Measurements from ENCODE around the gene CELF2.

CELF2 gene

DNA sequence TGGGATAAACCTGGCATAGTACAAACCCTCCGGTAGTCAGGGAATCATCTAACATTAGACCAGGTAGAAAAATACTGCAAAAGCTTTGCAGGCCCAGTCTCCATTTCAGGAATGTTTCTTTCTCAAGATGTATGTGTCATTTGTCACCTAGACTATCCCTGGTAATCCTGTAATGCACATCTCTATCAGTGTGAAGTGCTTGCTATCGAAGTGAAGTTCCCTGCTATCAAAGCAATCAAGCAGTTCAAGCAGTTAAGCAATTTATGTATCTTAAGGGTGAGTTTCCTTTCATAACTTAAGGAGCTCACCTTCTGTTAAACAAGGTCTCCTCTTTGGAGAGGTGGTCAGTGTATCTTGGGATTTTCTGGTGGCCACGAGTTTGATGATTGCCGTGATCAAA is 47.2 kb downstream of the CELF2 start (continued):
- TF ChIP-seq, protein P1, sequence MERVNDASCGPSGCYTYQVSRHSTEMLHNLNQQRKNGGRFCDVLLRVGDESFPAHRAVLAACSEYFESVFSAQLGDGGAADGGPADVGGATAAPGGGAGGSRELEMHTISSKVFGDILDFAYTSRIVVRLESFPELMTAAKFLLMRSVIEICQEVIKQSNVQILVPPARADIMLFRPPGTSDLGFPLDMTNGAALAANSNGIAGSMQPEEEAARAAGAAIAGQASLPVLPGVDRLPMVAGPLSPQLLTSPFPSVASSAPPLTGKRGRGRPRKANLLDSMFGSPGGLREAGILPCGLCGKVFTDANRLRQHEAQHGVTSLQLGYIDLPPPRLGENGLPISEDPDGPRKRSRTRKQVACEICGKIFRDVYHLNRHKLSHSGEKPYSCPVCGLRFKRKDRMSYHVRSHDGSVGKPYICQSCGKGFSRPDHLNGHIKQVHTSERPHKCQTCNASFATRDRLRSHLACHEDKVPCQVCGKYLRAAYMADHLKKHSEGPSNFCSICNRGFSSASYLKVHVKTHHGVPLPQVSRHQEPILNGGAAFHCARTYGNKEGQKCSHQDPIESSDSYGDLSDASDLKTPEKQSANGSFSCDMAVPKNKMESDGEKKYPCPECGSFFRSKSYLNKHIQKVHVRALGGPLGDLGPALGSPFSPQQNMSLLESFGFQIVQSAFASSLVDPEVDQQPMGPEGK (CRISPR knock-in tag; IDR thresholded peaks at IDR 0.05; ENCODE audit: borderline replicate concordance) = no peak
- TF ChIP-seq RARB (CRISPR knock-in tag; IDR thresholded peaks at IDR 0.05) = no peak
- TF ChIP-seq GLIS3 (CRISPR knock-in tag; IDR thresholded peaks at IDR 0.05) = no peak
- no peak for TF ChIP-seq ARNTL (CRISPR knock-in tag; IDR thresholded peaks at IDR 0.05; ENCODE audit: borderline replicate concordance, low read depth)
- TF ChIP-seq ZC3H10 (CRISPR knock-in tag; IDR thresholded peaks at IDR 0.05) = no peak
- no peak for TF ChIP-seq PPARA (CRISPR knock-in tag; IDR thresholded peaks at IDR 0.05; ENCODE audit: borderline replicate concordance)

DNA sequence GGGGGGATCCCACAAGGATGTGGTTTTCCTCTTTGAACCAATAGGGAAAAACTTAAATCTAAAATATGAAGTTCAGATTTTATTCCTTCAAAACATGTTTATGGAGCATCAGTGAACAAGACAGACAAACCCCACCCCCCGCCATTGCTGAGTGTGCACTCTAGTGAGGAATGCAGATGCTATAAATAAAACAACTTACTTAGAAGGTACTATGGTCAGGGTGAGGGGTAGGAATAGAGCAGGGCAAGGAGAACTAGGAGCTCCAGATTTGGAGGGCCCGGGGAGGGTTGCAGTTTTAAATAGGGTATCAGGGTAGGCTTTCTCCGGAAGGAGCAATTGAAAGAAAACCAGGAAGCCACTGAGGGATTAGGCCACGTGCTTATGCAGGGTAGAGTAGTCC is 47.9 kb downstream of the CELF2 start:
- no peak for ATAC-seq
- TF ChIP-seq, protein P2, sequence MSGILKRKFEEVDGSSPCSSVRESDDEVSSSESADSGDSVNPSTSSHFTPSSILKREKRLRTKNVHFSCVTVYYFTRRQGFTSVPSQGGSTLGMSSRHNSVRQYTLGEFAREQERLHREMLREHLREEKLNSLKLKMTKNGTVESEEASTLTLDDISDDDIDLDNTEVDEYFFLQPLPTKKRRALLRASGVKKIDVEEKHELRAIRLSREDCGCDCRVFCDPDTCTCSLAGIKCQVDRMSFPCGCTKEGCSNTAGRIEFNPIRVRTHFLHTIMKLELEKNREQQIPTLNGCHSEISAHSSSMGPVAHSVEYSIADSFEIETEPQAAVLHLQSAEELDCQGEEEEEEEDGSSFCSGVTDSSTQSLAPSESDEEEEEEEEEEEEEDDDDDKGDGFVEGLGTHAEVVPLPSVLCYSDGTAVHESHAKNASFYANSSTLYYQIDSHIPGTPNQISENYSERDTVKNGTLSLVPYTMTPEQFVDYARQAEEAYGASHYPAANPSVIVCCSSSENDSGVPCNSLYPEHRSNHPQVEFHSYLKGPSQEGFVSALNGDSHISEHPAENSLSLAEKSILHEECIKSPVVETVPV (CRISPR knock-in tag; IDR thresholded peaks at IDR 0.05) = no peak
- TF ChIP-seq ZNF565 (CRISPR knock-in tag; conservative IDR thresholded peaks at IDR 0.05; ENCODE audit: low read depth) = no peak
- TF ChIP-seq CSDC2 (CRISPR knock-in tag; IDR thresholded peaks at IDR 0.05) = no peak

DNA sequence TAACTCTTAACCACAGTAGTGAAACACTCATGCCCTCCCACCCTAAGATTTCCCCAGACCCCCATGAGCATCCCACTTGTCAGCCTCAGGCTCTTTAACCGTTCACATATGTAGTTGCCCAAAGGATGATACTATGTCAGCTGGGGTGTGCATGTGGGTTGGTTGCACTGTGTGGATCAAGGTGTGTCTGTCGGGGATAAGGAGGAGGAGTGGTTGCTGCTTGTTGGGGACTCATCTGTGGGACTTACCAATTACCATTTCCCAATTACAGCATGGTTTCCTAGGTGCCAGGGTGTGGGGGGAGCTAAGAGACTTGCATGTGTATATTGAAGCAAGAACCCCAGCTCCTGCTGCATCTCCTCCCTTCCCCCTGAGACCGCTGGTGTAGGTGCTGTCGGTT is 48.8 kb downstream of the CELF2 start:
- ATAC-seq = no peak
- TF ChIP-seq SNAI2 (CRISPR knock-in tag; IDR thresholded peaks at IDR 0.05) (no peak), RARB (CRISPR knock-in tag; IDR thresholded peaks at IDR 0.05) (no peak)
- TF ChIP-seq, protein P3, sequence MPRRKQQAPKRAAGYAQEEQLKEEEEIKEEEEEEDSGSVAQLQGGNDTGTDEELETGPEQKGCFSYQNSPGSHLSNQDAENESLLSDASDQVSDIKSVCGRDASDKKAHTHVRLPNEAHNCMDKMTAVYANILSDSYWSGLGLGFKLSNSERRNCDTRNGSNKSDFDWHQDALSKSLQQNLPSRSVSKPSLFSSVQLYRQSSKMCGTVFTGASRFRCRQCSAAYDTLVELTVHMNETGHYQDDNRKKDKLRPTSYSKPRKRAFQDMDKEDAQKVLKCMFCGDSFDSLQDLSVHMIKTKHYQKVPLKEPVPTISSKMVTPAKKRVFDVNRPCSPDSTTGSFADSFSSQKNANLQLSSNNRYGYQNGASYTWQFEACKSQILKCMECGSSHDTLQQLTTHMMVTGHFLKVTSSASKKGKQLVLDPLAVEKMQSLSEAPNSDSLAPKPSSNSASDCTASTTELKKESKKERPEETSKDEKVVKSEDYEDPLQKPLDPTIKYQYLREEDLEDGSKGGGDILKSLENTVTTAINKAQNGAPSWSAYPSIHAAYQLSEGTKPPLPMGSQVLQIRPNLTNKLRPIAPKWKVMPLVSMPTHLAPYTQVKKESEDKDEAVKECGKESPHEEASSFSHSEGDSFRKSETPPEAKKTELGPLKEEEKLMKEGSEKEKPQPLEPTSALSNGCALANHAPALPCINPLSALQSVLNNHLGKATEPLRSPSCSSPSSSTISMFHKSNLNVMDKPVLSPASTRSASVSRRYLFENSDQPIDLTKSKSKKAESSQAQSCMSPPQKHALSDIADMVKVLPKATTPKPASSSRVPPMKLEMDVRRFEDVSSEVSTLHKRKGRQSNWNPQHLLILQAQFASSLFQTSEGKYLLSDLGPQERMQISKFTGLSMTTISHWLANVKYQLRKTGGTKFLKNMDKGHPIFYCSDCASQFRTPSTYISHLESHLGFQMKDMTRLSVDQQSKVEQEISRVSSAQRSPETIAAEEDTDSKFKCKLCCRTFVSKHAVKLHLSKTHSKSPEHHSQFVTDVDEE (CRISPR knock-in tag; IDR thresholded peaks at IDR 0.05) = no peak
- TF ChIP-seq, protein P2 (CRISPR knock-in tag; IDR thresholded peaks at IDR 0.05) = no peak
- TF ChIP-seq, protein P1 (CRISPR knock-in tag; IDR thresholded peaks at IDR 0.05; ENCODE audit: borderline replicate concordance) = no peak

DNA sequence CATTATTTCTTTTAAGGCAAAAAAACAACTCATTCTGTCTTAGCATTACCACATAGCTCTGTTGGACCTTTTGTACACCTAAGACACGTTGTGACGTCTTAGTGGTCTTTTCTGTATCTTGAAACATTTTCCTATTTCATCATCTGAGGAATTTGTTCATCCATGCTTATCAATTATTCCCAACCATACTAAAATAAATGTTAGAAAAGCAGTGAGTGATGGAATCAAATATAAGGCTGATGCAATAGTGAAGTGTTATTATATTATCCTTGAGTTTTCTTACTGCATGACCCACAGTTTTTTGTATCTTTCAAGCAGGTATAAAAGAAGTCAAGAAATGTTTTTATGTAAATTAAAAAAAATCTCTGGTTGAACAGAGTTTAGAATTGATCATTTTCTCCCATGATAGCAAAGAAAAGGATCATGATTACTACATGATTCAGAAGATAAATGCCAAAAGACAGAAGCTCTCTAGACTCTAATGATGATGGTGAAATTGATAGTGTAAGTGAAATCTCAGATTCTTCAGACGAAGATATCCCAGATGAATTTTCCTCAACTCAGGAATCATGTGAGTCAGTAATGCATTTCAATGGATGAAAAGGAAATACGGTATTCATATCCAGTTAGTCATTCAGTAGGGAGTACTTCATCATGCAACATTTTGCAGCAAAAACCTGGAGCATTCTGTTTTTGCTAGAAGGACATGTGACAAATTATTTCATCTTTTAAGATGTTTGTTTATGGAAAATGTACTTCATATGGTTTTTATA is 51.4 kb downstream of the CELF2 start:
- ATAC-seq = no peak
- TF ChIP-seq GLIS3 (CRISPR knock-in tag; IDR thresholded peaks at IDR 0.05) (no peak), ZNF565 (CRISPR knock-in tag; conservative IDR thresholded peaks at IDR 0.05; ENCODE audit: low read depth) (no peak), ZFP30 (CRISPR knock-in tag; IDR thresholded peaks at IDR 0.05) (no peak)

DNA sequence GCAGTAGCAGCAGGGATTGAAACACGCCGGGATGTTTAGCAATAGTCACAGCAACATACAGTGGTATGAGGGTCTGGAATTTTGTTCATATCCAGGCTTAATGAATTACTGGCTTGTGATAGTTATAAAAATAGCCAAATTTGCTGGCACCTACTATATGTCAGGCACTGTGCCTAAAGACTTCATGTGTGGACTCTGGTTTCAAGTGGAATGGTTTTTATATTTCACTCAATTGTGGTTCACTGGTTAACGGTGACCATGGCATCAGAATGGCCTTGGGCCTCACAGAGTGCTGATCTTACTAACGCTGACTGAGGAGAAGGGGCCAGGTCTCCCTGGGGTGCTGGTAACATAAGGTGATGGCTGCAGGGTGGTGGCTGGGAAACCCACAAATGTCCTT is 55.7 kb downstream of the CELF2 start:
- ATAC-seq = no peak
- no peak for TF ChIP-seq ZFP3 (CRISPR knock-in tag; IDR thresholded peaks at IDR 0.05)
- TF ChIP-seq ZNF8 (CRISPR knock-in tag; IDR thresholded peaks at IDR 0.05) = no peak
- TF ChIP-seq ISL1 (CRISPR knock-in tag; IDR thresholded peaks at IDR 0.05) = no peak
- no peak for TF ChIP-seq TOX (CRISPR knock-in tag; IDR thresholded peaks at IDR 0.05; ENCODE audit: borderline replicate concordance)
- TF ChIP-seq, protein P4, sequence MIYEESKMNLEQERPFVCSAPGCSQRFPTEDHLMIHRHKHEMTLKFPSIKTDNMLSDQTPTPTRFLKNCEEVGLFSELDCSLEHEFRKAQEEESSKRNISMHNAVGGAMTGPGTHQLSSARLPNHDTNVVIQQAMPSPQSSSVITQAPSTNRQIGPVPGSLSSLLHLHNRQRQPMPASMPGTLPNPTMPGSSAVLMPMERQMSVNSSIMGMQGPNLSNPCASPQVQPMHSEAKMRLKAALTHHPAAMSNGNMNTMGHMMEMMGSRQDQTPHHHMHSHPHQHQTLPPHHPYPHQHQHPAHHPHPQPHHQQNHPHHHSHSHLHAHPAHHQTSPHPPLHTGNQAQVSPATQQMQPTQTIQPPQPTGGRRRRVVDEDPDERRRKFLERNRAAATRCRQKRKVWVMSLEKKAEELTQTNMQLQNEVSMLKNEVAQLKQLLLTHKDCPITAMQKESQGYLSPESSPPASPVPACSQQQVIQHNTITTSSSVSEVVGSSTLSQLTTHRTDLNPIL (CRISPR knock-in tag; IDR thresholded peaks at IDR 0.05; ENCODE audit: low read depth) = no peak
- no peak for TF ChIP-seq OSR1 (CRISPR knock-in tag; IDR thresholded peaks at IDR 0.05)
- TF ChIP-seq ESRRG (CRISPR knock-in tag; IDR thresholded peaks at IDR 0.05) = no peak
- no peak for TF ChIP-seq SNAI2 (CRISPR knock-in tag; IDR thresholded peaks at IDR 0.05)
- TF ChIP-seq, protein P1 (CRISPR knock-in tag; IDR thresholded peaks at IDR 0.05; ENCODE audit: borderline replicate concordance) = no peak
- no peak for TF ChIP-seq ZC3H10 (CRISPR knock-in tag; IDR thresholded peaks at IDR 0.05)
- no peak for TF ChIP-seq CSDC2 (CRISPR knock-in tag; IDR thresholded peaks at IDR 0.05)
- no peak for TF ChIP-seq RARB (CRISPR knock-in tag; IDR thresholded peaks at IDR 0.05)
- no peak for TF ChIP-seq PPARA (CRISPR knock-in tag; IDR thresholded peaks at IDR 0.05; ENCODE audit: borderline replicate concordance)
- no peak for TF ChIP-seq GLIS3 (CRISPR knock-in tag; IDR thresholded peaks at IDR 0.05)
- TF ChIP-seq ZNF70 (CRISPR knock-in tag; IDR thresholded peaks at IDR 0.05) = no peak

All from SK-N-SH treated with all-trans-retinoic acid at 6 μM for 48 hours (cell line).